ENCODE measurements around the gene SFXN2.

SFXN2 gene

DNA sequence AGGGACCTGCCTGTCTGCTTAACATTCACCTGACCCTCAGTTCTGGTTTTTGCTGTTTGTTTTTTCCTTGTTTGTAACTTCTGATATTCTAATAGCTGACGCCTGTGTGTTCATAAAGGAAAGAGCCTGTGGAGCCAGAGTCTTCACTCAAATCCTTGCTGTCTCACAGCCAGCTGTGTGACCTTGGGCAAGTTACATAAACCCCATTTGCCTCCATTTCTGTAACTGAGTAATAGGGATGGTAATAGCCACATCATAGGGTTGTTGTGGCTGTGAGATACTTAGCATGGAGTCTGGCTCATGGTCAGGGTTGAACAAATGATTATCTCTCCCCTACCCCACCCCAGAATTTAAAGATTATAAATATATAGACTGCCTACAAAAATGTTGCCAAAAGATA lies 56.4 kb downstream of the SFXN2 start:
- TF ChIP-seq, protein P1, sequence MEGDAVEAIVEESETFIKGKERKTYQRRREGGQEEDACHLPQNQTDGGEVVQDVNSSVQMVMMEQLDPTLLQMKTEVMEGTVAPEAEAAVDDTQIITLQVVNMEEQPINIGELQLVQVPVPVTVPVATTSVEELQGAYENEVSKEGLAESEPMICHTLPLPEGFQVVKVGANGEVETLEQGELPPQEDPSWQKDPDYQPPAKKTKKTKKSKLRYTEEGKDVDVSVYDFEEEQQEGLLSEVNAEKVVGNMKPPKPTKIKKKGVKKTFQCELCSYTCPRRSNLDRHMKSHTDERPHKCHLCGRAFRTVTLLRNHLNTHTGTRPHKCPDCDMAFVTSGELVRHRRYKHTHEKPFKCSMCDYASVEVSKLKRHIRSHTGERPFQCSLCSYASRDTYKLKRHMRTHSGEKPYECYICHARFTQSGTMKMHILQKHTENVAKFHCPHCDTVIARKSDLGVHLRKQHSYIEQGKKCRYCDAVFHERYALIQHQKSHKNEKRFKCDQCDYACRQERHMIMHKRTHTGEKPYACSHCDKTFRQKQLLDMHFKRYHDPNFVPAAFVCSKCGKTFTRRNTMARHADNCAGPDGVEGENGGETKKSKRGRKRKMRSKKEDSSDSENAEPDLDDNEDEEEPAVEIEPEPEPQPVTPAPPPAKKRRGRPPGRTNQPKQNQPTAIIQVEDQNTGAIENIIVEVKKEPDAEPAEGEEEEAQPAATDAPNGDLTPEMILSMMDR (IDR thresholded peaks at IDR 0.05; ENCODE audit: low read length, missing control alignments), result no peak
- H3K4me3 ChIP-seq (replicated peaks; ENCODE audit: low read depth, low read length), result no peak overlapping the region
- no peak for DNase-seq (ENCODE audit: low read depth)

DNA sequence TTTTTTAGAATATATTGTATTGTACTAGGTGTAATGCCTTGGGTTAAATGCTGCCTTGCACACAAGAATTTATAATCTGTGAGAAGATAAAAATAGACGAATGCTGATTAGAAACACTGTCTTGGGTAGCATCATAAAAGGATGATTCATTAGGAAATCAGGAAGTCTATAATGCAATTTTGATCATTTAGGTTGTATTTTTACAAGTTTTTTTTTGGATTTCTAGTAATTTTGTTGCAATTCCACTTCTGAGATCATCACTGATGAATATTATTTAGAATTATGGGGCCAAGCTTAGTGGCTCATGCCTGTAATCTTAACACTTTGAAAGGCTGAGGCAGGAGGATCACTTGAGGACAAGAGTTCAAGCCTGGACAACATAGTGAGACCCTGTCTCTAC lies 58.9 kb downstream of the SFXN2 start:
- TF ChIP-seq, protein P1 (IDR thresholded peaks at IDR 0.05; ENCODE audit: low read length, missing control alignments), result no peak
- no peak overlapping the region for H3K4me3 ChIP-seq (replicated peaks; ENCODE audit: low read depth, low read length)
- DNase-seq (ENCODE audit: low read depth), result no peak

DNA sequence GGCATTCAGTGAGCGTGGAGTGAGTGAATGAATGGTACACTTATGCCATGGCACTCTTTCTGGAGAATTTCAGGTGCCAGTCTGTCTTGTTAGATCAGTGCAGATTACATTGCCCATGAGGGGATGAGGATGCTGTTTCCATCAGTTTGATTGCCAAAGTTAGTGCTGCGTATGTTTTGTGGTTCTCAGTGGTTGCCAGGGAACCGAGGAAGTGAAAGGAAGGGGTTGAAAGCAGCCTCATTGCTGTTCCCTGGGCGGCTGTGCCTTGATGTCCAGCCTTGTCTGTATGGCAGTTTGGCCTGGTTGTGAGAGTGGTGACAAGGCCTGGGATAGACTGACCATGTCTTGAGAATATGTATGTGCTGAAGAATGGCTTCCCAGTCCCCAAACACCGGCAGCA lies 59.5 kb downstream of the SFXN2 start:
- TF ChIP-seq, protein P1 (IDR thresholded peaks at IDR 0.05; ENCODE audit: low read length, missing control alignments), result no peak
- DNase-seq (ENCODE audit: low read depth), result no peak
- no peak overlapping the region for H3K4me3 ChIP-seq (replicated peaks; ENCODE audit: low read depth, low read length)

DNA sequence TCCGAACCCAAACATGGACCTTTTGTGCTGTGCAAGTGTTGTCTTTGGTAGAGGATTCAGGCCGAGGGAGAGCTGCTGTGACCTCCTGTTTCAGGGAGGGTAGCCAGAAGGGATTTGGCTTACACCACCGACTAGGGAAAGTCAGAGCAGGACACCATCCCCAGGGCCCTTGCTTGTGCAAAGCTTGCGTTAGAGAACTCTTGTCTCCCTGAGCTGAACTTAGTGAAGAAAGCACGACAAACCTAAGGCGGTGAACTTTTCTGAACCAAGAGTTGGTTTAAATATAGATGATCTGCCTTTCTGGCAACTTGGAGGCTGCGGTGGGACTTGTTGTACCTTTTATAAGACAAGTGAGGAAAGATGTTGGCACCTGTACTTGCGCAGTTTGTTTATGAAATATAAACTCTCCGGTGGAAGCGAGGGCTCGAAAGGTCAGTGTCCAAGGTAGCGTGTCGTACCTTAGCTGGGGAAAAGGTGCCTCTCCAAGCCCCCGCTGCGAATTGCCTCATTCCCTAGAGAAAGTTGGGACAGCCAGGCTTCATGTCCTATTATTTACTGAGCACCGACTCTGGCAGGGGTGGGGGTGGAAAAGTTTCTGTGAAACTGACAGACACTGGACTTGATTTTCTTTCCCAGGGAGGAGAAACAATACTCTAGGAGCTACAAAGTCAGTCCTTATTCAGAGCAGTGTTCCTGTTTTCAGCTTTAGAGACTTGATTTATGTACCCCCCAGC lies 60.9 kb downstream of the SFXN2 start:
- peak overlapping the region; percentile 91 for H3K4me3 ChIP-seq (replicated peaks; ENCODE audit: low read depth, low read length)
- DNase-seq (ENCODE audit: low read depth), result peak; percentile 53
- TF ChIP-seq, protein P1 (IDR thresholded peaks at IDR 0.05; ENCODE audit: low read length, missing control alignments), result no peak

DNA sequence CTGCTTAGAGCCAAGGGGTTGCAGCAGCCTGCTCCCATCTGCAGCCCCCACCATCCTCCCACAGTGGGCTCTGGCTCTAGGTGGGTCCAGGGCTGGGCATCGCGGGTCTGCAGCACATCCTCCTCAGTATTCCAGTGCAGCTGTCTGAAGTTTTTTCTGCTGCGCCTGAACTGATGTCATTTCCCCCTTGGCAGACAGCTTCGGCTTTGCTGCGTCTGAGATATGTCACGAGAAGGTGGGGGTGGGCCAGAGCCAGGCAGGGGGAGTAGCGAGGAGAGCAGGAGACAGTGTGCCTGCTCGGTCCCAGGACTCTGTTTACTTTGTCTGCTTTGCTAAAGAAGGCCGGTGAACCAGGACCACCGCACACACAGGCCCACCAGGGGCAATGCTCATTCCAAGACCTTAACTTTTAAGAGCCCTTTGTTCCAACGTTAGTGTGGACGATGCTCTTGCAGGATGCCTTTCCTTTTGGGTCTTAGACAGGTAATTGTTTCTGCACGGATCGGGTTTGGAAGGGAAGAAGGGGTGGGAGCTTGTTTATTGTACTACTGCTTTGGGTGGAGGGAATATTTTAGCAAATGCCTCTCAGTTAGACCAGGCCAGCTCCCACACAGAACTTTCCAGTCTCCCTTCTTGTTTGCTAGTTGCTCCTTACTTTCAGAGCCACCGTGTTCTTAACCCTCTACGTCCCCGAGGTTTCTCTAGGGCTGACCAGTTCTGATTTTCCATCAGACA lies 61.7 kb downstream of the SFXN2 start:
- TF ChIP-seq, protein P1 (IDR thresholded peaks at IDR 0.05; ENCODE audit: low read length, missing control alignments), result no peak
- DNase-seq (ENCODE audit: low read depth), result peak; percentile 96
- peak overlapping the region; percentile 91 for H3K4me3 ChIP-seq (replicated peaks; ENCODE audit: low read depth, low read length)

DNA sequence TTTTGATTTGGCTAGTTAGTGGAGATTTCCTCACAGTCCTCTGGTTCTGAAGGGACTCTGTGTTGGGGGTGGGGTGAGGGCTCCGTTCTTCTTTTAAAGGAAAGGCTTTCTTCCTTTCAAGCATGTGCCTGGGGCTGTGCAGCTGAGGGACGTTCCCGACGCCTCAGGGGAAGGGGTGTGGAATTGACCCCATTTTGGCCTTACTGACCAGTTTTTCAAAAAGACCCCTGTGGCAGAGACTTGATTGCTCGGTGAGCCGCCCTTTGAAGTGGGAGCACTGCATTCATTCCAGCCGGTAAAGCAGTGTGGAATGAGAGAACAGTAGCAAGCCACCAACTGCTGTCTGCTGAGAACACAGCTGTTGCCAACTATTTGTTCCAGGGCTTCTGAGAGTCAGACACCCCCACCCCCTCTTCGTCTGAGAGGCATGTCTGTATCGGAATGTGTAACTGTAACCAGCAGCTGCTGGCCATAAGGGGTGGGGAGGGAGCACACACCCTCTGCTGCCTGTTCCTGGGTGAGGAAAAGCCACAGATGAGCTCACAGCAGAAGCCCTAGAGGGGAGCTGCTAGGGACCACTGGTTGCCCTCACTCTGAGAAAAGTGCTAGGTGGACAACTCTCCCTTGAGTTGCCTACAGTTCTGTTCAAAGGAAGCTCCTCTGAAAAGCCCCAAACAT lies 62.5 kb downstream of the SFXN2 start:
- peak; percentile 99 for DNase-seq (ENCODE audit: low read depth)
- peak overlapping the region; percentile 91 for H3K4me3 ChIP-seq (replicated peaks; ENCODE audit: low read depth, low read length)
- TF ChIP-seq, protein P1 (IDR thresholded peaks at IDR 0.05; ENCODE audit: low read length, missing control alignments), result no peak
